KOPT-K1 (cell line): ENCODE results near the gene PPM1F.
A peak's percentile ranks its signal among the peaks of the same experiment; 100 is the strongest.
"Not testable (repeated sequence)": the region's sequence is repeated elsewhere in the genome, so short reads cannot be mapped to it uniquely, and the experiment has no call there.

Experiments used
- H3K27ac ChIP-seq: fragments of 200-600 bp; sonication (generic); 2 replicates; pipeline ENCODE4 v1.5.1; 2016; ENCODE audit warnings: antibody characterized with exemption, mild to moderate bottlenecking, low read depth, low read length; ENCODE audit not compliant: poor library complexity, severe bottlenecking
- H3K36me3 ChIP-seq: fragments of 200-600 bp; sonication (generic); 2 replicates; pipeline ENCODE4 v1.5.1; 2017; ENCODE audit warnings: antibody characterized with exemption, mild to moderate bottlenecking, low read length, moderate library complexity; ENCODE audit not compliant: insufficient read depth
- H3K9me3 ChIP-seq: fragments of 200-600 bp; sonication (generic); 2 replicates; pipeline ENCODE4 v1.5.1; 2017; ENCODE audit warnings: antibody characterized with exemption, low read length, mild to moderate bottlenecking; ENCODE audit not compliant: insufficient read depth, poor library complexity, severe bottlenecking

Gene PPM1F

DNA sequence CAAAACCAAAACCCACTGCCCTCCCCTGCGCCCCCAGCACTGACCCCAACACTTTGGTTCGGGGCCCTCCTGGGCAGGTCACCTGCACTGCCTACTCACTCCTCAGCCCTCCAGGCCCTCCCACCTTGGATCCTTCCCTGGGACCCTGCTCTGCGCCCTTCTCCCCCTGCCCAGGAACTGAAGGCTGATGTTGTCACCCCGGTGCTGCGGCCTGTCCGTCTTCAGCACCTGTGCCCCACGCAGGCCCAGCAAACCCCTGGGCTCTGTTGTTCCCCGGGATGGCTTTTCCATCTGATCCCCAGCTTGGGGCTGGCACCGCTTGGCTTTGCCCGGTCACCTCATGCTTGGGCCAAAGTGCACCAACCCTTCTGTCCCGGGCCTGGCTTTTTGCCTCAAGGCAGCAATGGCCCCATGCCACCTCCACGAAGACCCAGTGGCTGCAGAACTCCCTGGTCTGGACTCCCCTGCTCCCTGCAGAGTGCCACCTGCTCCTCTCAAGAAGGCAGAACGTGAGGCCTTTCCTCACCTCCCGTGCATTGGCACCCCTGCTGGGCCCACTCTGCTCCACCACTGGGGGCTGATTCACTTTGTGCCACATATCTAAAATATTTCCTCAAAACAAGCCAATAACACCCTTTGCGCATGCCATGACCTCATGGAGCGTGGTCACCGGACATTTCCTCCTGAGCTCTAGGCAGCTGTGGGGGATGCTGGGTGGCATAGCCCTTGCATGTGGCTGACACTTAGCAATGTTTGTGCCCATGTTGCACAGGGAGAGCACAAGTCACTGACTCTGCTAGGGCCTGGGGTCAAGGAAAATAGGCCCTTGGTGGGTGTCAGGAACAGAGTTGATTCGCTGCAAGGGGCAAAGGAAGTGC is 8.8 kb downstream of the PPM1F start:
- Histone ChIP-seq H3K27ac (no peak overlapping the region), H3K36me3 (peaks cover 23% of the 10 kb centered on the region; the same call in 1 of the 2 replicates), H3K9me3 (no peaks in the 10 kb centered on the region)

DNA sequence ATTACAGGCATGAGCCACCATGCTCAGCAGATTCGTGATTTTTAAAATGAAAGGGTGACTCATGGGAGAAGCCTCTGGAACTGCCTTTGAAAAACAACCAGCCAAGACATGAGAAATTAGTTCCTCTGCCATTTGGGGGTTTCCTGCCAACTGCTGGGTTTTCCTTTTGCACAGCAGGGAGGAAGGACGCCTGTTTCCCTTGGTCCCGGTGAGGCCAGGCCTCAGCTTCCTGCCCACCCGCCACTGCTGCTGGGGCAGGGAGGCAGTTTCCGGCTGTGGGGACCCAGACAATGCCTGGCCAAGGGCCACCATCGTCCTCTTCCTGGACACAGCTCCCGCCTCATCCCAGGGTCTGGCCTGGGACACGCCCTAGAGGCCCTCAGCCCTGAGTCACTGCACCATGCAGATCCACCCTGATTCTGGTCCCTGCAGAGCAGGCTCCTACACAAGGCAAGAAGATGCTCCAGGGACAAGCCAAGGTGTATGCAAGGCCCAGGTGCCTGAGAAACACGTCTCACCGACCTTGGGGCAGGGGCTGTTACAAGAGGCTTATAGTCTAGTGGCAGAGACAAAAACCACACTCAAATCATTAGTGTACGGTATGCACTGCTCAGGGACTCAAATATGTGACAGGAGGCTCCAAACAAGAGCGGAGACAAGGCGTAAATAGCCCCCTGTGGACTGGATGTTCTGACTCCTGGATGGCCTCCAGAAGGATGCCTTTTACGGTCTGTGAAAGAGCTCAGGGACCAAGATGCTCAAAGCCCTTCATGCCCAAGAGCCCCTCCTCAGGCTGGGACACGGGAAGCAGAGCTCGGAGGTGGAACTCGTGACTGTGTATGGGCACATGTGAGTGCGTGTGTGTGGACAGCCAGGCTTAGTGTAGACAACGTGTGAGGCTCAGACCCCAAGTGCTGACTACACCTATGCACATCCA is 10.0 kb downstream of the PPM1F start:
- no peak overlapping the region for H3K27ac ChIP-seq
- peaks cover 23% of the 10 kb centered on the region; the same call in 1 of the 2 replicates for H3K36me3 ChIP-seq
- no peaks in the 10 kb centered on the region for H3K9me3 ChIP-seq

DNA sequence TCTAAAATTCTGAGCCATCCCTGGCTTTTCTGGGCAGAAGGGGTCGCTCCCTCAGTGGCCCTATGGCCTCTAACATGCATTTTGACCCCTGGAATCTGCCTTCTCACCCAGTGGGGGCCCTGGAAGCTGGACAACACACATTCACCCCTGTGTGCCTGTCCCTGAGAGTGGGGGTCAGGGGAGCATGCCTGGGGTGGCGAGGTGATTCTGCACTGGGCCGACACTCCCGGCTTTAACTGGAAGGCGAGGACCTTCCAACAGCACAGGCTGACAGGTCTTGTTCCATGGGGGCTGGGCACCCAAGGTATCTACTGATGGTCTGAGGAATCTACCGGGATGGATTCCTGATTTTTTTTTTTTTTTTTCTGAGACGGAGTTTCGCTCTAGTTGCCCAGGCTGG is 10.7 kb downstream of the PPM1F start:
- Histone ChIP-seq H3K36me3 (peaks cover 23% of the 10 kb centered on the region; the same call in 1 of the 2 replicates), H3K9me3 (no peaks in the 10 kb centered on the region), H3K27ac (no peak overlapping the region)

DNA sequence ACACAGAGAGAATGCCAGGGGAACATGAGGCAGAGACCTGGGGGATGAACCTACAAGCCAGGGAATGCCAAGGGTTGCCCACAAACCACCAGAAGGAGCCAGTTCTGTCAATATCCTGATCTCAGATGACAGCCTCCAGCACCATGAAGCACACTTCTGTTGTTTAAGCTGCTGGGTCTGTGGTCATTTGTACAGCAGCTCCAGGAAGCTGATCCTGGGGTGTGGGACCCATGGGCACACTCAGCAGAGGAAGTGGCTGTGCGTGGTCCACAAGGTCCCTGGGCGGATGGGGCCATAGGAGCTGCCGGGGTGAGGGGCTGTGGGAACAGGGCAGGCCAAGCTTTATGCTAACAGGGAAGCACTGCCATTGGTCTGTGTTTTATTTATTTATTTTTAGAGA is 12.1 kb downstream of the PPM1F start:
- peaks cover 16% of the 10 kb centered on the region; the same call in 1 of the 2 replicates for H3K36me3 ChIP-seq
- no peak overlapping the region for H3K27ac ChIP-seq

DNA sequence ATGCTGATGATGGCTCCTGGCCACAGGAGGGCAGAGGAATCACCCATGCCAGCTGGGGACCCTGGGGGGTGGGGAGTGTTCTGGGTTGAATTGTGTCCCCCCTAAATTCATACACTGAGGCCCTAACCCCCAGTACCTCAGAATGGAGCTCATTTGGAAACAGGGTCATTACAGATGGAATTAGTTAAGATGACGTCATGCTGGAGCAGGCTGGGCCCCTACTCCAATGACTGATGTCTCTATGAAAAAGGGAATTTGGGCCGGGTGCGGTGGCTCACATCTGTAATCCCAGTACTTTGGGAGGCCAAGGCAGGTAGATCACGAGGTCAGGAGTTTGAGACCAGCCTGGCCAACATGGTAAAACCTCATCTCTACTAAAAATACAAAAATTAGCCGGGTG is 12.7 kb downstream of the PPM1F start:
- not testable (repeated sequence) for H3K36me3 ChIP-seq, H3K9me3 ChIP-seq, H3K27ac ChIP-seq

More for the DNA sequence above, 12.1 kb downstream of the PPM1F start:
- no peaks in the 10 kb centered on the region for H3K9me3 ChIP-seq

DNA sequence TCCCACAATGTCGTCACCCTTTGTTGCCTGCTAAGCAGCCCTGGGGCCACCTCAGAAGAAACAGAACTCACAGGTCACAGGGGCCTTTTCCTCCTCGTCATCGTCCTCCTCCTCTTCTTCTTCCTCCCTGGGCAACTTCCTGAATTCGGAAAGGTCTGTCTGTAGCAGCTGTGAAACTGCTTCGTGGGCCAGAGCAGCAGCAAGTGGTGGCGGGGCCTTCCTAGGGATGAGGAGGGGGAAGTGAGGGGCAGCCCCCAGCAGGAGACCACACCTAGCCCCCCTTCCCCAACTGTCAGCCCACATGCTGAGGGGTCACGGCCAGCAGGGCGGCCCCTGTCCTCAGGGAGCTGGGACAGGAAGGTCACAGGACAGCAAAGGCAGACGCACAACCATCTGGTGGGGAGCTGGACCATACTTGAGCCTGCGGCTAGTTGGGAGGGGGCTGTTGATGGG is 13.2 kb downstream of the PPM1F start:
- Histone ChIP-seq H3K9me3 (no peaks in the 10 kb centered on the region), H3K27ac (no peak overlapping the region), H3K36me3 (peaks cover 5% of the 10 kb centered on the region; the same call in 1 of the 2 replicates)

DNA sequence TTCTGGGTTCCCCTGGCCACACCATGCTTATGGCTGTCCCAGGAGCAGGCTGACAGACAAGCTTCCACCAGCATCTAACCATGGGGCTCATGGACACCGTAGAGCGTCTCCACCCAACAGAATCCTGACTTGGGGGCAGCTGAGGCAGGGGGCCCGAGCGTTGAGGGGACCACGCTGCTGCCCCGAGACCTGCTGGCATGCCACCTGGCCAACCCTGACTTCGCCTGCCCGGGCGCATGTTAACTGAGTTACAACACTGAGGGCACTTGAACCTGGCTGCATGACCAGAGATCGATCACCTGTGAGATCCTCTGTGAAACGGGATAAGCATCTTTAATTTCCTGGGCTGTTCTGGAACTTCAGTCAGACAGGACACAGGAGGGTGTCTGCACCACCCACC is 13.7 kb downstream of the PPM1F start:
- H3K36me3 ChIP-seq = peaks cover 3% of the 10 kb centered on the region; the same call in 1 of the 2 replicates
- no peaks in the 10 kb centered on the region for H3K9me3 ChIP-seq
- no peak overlapping the region for H3K27ac ChIP-seq

DNA sequence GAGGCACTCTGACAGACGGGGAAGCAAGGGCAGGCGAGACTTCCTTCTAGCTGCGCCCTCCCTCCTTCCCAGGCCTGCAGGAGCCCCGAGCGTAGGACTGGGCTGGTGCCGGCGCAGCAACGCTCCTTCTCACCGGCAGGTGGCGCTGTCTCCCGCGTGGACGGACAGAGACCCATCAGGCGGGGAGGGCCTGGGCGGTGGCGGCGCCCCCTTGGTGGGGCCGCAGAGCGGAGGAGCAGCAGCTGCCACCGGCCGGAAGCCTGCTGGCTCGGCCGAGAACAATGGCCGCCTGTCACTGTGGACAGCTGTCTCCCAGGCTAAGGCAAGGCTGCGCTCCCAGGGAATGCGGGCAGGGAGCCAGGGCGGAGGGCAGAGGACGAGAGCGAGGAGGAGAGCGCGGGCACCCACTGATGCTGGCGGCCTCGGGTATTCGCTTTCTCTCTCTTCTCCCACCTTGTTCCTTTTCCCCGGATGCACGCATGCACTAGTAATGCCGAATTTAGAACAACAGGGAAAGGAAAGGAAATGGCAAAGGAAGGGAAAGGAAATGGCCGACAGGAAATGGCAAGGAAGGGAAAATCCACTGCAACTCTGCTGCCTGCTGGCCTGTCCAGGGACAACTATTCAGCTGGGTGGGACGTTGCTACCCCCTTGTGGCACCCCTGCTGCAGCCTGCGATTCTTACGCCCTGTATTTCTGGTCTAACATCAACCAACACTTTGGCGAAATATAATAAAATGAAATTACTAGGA is 14.4 kb downstream of the PPM1F start:
- no peaks in the 10 kb centered on the region for H3K9me3 ChIP-seq
- peaks cover 9% of the 10 kb centered on the region; the same call in 1 of the 2 replicates for H3K36me3 ChIP-seq
- H3K27ac ChIP-seq = peak overlapping the region; percentile 62

DNA sequence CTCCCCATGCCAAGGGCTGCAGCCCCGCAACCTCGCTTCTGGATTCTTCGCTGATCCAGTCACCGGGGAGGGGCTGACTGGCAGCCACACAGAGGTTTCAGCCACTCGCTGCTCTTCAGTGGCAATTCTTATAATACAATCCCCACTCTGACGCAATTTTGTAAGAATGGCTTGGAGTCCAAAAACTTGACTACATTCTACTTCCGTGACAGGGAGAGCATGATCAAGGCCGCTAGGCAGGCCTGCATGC is 14.9 kb downstream of the PPM1F start:
- H3K27ac ChIP-seq = peak overlapping the region; percentile 62

DNA sequence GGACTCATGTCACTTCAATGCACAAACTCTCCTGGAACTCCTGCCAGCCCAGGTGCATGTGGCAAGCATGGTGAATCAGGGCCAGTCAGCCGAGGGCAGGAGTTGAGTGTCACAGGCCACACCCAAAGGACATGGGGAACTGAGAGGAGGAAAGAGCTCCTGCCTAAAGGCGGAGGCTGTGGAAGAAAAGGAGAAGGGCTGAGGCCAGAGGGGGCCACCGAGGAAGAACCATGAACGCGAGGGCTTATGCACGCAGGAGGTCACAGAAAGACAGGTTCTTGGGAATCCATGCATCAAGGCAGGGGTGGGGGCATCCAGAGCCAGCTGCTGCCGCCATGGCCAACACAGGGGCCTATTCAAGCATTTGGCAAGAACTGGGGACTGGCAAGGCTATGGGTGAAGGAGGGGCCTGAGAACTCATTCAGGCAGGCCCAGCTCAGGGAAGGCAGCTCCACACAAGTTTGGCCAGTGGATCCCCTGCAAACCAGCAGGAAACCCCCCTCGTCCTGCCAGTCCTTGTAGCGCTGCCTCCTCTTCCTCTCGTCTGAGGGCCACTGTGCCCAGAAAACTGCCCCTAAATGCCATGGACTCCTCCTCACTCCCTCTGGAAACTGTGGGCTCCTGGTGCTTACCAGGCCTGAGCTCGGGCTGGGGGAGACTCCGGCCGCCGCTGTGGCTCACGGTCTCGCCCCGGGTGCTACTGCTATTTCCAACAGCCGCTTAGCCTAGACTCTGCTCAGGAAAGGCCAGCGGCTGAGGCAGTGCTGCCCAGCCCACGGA is 15.4 kb downstream of the PPM1F start:
- H3K27ac ChIP-seq = peak overlapping the region; percentile 62
- peaks cover 19% of the 10 kb centered on the region; the same call in 1 of the 2 replicates for H3K36me3 ChIP-seq

More for the DNA sequence above, 14.9 kb downstream of the PPM1F start:
- H3K9me3 ChIP-seq = no peaks in the 10 kb centered on the region
- H3K36me3 ChIP-seq = peaks cover 14% of the 10 kb centered on the region; the same call in 1 of the 2 replicates

DNA sequence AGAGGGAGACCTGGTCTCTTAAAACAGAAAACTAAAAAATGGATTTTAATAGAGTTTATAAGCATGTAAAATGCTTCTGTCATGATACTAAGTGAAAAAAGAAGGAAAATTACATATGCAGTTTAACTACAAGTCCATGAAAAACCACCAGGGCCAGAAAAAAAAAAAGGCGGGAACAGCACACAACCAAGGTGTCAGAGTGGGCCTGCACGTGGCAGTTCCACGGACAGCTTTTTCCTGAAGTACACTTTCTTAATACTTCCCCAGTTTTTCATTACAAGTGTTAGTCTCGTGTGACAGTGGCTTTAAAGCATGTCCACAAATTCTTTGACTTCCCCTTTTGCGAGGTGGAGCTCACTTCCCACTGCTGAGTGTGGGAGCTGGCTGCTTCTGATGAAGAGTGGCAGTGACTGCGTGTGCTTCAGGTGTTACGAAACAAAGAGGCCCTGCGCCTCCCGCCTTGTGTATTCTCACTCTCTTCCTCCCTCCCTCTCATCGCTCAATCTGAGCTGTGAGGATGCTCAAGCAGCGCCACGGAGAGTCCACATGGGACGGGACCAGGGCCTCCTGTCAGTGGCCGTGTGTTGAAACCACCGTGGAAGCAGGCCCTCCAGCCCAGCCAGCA is 16.4 kb downstream of the PPM1F start:
- no peaks in the 10 kb centered on the region for H3K9me3 ChIP-seq
- H3K27ac ChIP-seq = no peak overlapping the region
- H3K36me3 ChIP-seq = peaks cover 21% of the 10 kb centered on the region; the same call in 1 of the 2 replicates

More for the DNA sequence above, 15.4 kb downstream of the PPM1F start:
- no peaks in the 10 kb centered on the region for H3K9me3 ChIP-seq

DNA sequence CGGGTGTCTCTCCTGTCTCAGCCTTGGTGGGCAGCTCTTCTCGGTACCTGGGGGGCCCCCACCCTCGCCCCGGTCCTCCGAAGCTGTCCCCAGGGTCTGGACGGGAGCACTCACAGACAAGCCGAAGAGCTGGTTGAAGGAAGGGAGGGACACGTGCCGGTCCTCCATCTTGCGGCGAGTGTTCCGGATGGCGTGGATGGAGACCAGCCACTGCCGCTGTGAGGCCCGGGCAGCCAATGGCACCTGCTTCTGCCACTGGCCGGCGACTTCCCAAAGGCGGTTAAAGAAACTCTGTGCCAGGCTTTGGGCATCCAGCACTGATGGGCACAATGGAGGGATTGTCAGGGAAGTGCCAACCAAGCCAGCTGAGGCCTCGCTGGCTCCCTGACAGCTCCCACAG is 18.7 kb downstream of the PPM1F start:
- peaks cover 35% of the 10 kb centered on the region; the same call in 1 of the 2 replicates for H3K36me3 ChIP-seq
- H3K27ac ChIP-seq = no peak overlapping the region
- H3K9me3 ChIP-seq = no peaks in the 10 kb centered on the region

DNA sequence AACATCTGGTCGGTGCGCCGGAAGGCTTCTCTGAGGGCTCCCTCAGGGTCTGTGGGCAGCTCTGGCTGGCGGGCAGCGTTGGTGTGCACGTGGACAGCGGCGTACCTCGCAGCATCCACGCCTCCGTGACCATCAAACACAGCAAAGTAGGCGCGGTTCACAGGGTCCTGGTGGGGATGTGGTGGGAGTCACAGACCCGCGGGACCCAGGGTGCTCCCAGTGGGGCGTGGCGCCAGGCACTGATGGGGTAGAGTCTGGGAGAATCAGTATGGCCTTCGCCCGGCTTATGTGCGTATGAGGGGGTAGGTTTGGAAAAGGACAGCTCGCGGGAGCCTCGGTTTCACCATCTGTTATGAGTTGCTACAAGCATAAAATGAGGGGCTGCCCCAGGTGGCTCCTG is 19.2 kb downstream of the PPM1F start:
- Histone ChIP-seq H3K9me3 (no peaks in the 10 kb centered on the region), H3K27ac (no peak overlapping the region), H3K36me3 (peaks cover 35% of the 10 kb centered on the region; the same call in 1 of the 2 replicates)
